Stimulated activated CD8-positive, alpha-beta memory T cell treated with anti-CD3 and anti-CD28 coated beads, Interleukin-15, amount 100 ng/mL, for 24 hours (primary cell): Measurements from ENCODE around the gene PNKD.
A peak's percentile ranks its signal among the peaks of the same experiment; 100 is the strongest.

Experiments used
- DNase-seq: peaks from one replicate; pipeline ENCODE4 v3.0.0-alpha.2; 2020; ENCODE audit warnings: low read depth

PNKD gene

GRCh38 chr2:218269900-218270720 lies at the start of gene PNKD, which contains the start of gene AAMP:
TSS of gene PNKD (plus strand) at chr2:218270519. CDS start at chr2:218270536, 17 bp downstream.
TSS of gene AAMP (minus strand) at chr2:218270137. CDS start at chr2:218270086, 51 bp downstream.
- peak; percentile 98 for DNase-seq

- no peak for DNase-seq
These were observed 49.3 kb upstream of the PNKD start for GRCh38 chr2:218221000-218221399.

GRCh38 chr2:218223046-218223445 lies 47.3 kb upstream of the PNKD start:
- no peak for DNase-seq

GRCh38 chr2:218224186-218224585 lies 46.1 kb upstream of the PNKD start:
- no peak for DNase-seq

- no peak for DNase-seq
These were observed 43.4 kb upstream of the PNKD start for GRCh38 chr2:218226903-218227302.

GRCh38 chr2:218228366-218229090 lies 41.8 kb upstream of the PNKD start:
- no peak for DNase-seq

- DNase-seq, result no peak
These were observed 41.1 kb upstream of the PNKD start for GRCh38 chr2:218229239-218229638.

- no peak for DNase-seq
These were observed 40.5 kb upstream of the PNKD start for GRCh38 chr2:218229851-218230250.

GRCh38 chr2:218230882-218231281 lies 39.4 kb upstream of the PNKD start:
- no peak for DNase-seq

GRCh38 chr2:218233543-218233942 lies 36.8 kb upstream of the PNKD start:
- no peak for DNase-seq

GRCh38 chr2:218234521-218234920 lies 35.8 kb upstream of the PNKD start:
- no peak for DNase-seq

- no peak for DNase-seq
These were observed 35.3 kb upstream of the PNKD start for GRCh38 chr2:218235017-218235416.

GRCh38 chr2:218236829-218237228 lies 33.5 kb upstream of the PNKD start:
- DNase-seq, result no peak

- DNase-seq, result no peak
These were observed 31.4 kb upstream of the PNKD start for GRCh38 chr2:218238887-218239286.

GRCh38 chr2:218244204-218244603 lies 26.1 kb upstream of the PNKD start:
- no peak for DNase-seq

GRCh38 chr2:218244665-218245064 lies 25.7 kb upstream of the PNKD start:
- DNase-seq, result no peak

GRCh38 chr2:218245214-218245613 lies 25.1 kb upstream of the PNKD start:
- DNase-seq, result no peak

GRCh38 chr2:218249691-218250090 lies 20.6 kb upstream of the PNKD start:
- no peak for DNase-seq

GRCh38 chr2:218252509-218253231 lies 17.6 kb upstream of the PNKD start:
- DNase-seq, result no peak

- DNase-seq, result no peak
These were observed 17.1 kb upstream of the PNKD start for GRCh38 chr2:218253232-218253625.

- no peak for DNase-seq
These were observed 14.9 kb upstream of the PNKD start for GRCh38 chr2:218255446-218255845.

- no peak for DNase-seq
These were observed 13.5 kb upstream of the PNKD start for GRCh38 chr2:218256612-218257350.
